ENCODE results near the gene ISYNA1. TPM values are rescaled to one million over a fixed set of nuclear protein-coding genes. Genes with fewer than 3 reads are reported as not detected.

ISYNA1 gene
- total RNA-seq, 1 donor from 2014 or later = 68.5 TPM

GRCh38 chr19:18474366-18474887 lies 36.5 kb upstream of the ISYNA1 start:
- Mint-ChIP-seq H3K36me3 (ENCODE audit: low read depth, unreplicated experiment) (peaks cover 18% of the 10 kb centered on the region), H3K27ac (ENCODE audit: unreplicated experiment) (no peak overlapping the region), H3K4me3 (ENCODE audit: unreplicated experiment) (no peak overlapping the region), H3K4me1 (ENCODE audit: unreplicated experiment) (peaks cover 19% of the 10 kb centered on the region), H3K27me3 (ENCODE audit: unreplicated experiment) (peaks cover 9% of the 10 kb centered on the region), H3K9me3 (ENCODE audit: unreplicated experiment) (no peaks in the 10 kb centered on the region)
- no peak for DNase-seq (ENCODE audit: low spot score)
- TF ChIP-seq CTCF (IDR thresholded peaks at IDR 0.05; ENCODE audit: unreplicated experiment) = no peak

- Mint-ChIP-seq H3K9me3 (ENCODE audit: unreplicated experiment) (no peaks in the 10 kb centered on the region), H3K36me3 (ENCODE audit: low read depth, unreplicated experiment) (peaks cover 18% of the 10 kb centered on the region), H3K4me1 (ENCODE audit: unreplicated experiment) (peaks cover 13% of the 10 kb centered on the region), H3K27me3 (ENCODE audit: unreplicated experiment) (peaks cover 8% of the 10 kb centered on the region), H3K27ac (ENCODE audit: unreplicated experiment) (no peak overlapping the region), H3K4me3 (ENCODE audit: unreplicated experiment) (no peak overlapping the region)
- TF ChIP-seq CTCF (IDR thresholded peaks at IDR 0.05; ENCODE audit: unreplicated experiment) = no peak
- DNase-seq (ENCODE audit: low spot score) = no peak
Observed at GRCh38 chr19:18473706-18474087, 35.8 kb upstream of the ISYNA1 start.

GRCh38 chr19:18473003-18473705 lies 35.2 kb upstream of the ISYNA1 start:
- Mint-ChIP-seq H3K4me1 (ENCODE audit: unreplicated experiment) (peaks cover 12% of the 10 kb centered on the region), H3K36me3 (ENCODE audit: low read depth, unreplicated experiment) (peaks cover 18% of the 10 kb centered on the region), H3K27ac (ENCODE audit: unreplicated experiment) (no peak overlapping the region), H3K27me3 (ENCODE audit: unreplicated experiment) (peaks cover 8% of the 10 kb centered on the region), H3K9me3 (ENCODE audit: unreplicated experiment) (no peaks in the 10 kb centered on the region), H3K4me3 (ENCODE audit: unreplicated experiment) (no peak overlapping the region)
- no peak for DNase-seq (ENCODE audit: low spot score)
- no peak for TF ChIP-seq CTCF (IDR thresholded peaks at IDR 0.05; ENCODE audit: unreplicated experiment)

- Mint-ChIP-seq H3K27me3 (ENCODE audit: unreplicated experiment) (peaks cover 3% of the 10 kb centered on the region), H3K4me1 (ENCODE audit: unreplicated experiment) (no peaks in the 10 kb centered on the region), H3K4me3 (ENCODE audit: unreplicated experiment) (no peak overlapping the region), H3K9me3 (ENCODE audit: unreplicated experiment) (no peaks in the 10 kb centered on the region), H3K27ac (ENCODE audit: unreplicated experiment) (no peak overlapping the region), H3K36me3 (ENCODE audit: low read depth, unreplicated experiment) (peaks cover 6% of the 10 kb centered on the region)
- no peak for TF ChIP-seq CTCF (IDR thresholded peaks at IDR 0.05; ENCODE audit: unreplicated experiment)
- no peak for DNase-seq (ENCODE audit: low spot score)
Observed at GRCh38 chr19:18470787-18471186, 32.9 kb upstream of the ISYNA1 start.

- Mint-ChIP-seq H3K27ac (ENCODE audit: unreplicated experiment) (no peak overlapping the region), H3K4me1 (ENCODE audit: unreplicated experiment) (no peaks in the 10 kb centered on the region)
Observed at GRCh38 chr19:18469069-18469846, 31.3 kb upstream of the ISYNA1 start.

More at GRCh38 chr19:18469069-18469846, 31.3 kb upstream of the ISYNA1 start:
- Mint-ChIP-seq H3K36me3 (ENCODE audit: low read depth, unreplicated experiment) (peaks cover 2% of the 10 kb centered on the region), H3K9me3 (ENCODE audit: unreplicated experiment) (no peaks in the 10 kb centered on the region), H3K27me3 (ENCODE audit: unreplicated experiment) (peaks cover 6% of the 10 kb centered on the region), H3K4me3 (ENCODE audit: unreplicated experiment) (no peak overlapping the region)
- peak; percentile 88 for TF ChIP-seq CTCF (IDR thresholded peaks at IDR 0.05; ENCODE audit: unreplicated experiment)
- peak; percentile 81 for DNase-seq (ENCODE audit: low spot score)

All from endothelial cell (in vitro differentiated cells).